ENCODE data around the gene CASKIN2.

GRCh38 chr17:75471207-75471606, 44.1 kb downstream of the CASKIN2 start:
- TF ChIP-seq CTCF (IDR thresholded peaks at IDR 0.05) (no peak), POLR2A (IDR thresholded peaks at IDR 0.05) (no peak)

All from heart left ventricle (tissue), 13 donors.